ENCODE data around the gene KLF12.

Gene KLF12

GRCh38 chr13:74101436-74101835 lies 32.8 kb downstream of the KLF12 start:
- no peak for DNase-seq

- no peak for DNase-seq
These were observed 36.1 kb downstream of the KLF12 start for GRCh38 chr13:74098077-74098476.

GRCh38 chr13:74097116-74097515 lies 37.1 kb downstream of the KLF12 start:
- no peak for DNase-seq

- no peak for DNase-seq
These were observed 40.5 kb downstream of the KLF12 start for GRCh38 chr13:74093691-74094090.

- DNase-seq, result no peak
These were observed 41.5 kb downstream of the KLF12 start for GRCh38 chr13:74092711-74093110.

- peak; percentile 40 for DNase-seq
These were observed 43.2 kb downstream of the KLF12 start for GRCh38 chr13:74090869-74091605.

GRCh38 chr13:74090397-74090796 lies 43.8 kb downstream of the KLF12 start:
- DNase-seq, result no peak

GRCh38 chr13:74087357-74087756 lies 46.8 kb downstream of the KLF12 start:
- DNase-seq, result no peak
